Midbrain (tissue), 1 donor: ENCODE data around the gene RBM17.
"Not testable (repeated sequence)": the region's sequence is repeated elsewhere in the genome, so short reads cannot be mapped to it uniquely, and the experiment has no call there.

Source experiments
- DNase-seq: peaks from one replicate; lab custom pipeline; 2025; lab: John Stamatoyannopoulos, UW

The RBM17 gene

GRCh38 chr10:6080417-6080973 is 8.3 kb upstream of the RBM17 start:
- no peak for DNase-seq

GRCh38 chr10:6082496-6083395 is 6.1 kb upstream of the RBM17 start:
- no peak for DNase-seq

GRCh38 chr10:6083523-6084475 is 5.0 kb upstream of the RBM17 start:
- no peak for DNase-seq

GRCh38 chr10:6086375-6087233 is 2.2 kb upstream of the RBM17 start:
- DNase-seq: peak; percentile 92

- DNase-seq: no peak
Observed at GRCh38 chr10:6089334-6090219, 743 bp downstream of the RBM17 start.

DNA sequence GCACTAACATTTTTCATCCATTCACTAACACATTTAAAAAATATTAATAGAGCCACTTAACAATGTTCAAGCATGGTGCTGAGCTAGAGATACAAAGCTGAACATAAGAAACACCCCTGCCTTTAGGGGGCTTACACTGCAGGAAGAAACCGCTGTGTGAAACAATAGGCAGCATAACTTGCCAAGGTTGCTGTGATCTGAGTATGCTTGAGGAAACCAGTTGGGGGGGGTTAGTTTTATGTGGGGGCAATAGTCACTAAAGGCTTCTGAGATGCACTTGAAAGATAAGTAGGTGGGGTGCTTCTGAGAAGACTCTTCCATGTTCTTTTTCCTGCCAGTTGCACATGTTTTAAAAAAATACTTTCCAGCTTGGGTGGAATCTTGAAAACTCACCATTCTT is 2.8 kb downstream of the RBM17 start:
- DNase-seq: no peak

GRCh38 chr10:6092731-6093130 is 3.9 kb downstream of the RBM17 start:
- DNase-seq: no peak

- no peak for DNase-seq
Observed at GRCh38 chr10:6095810-6096570, 7.2 kb downstream of the RBM17 start.

DNA sequence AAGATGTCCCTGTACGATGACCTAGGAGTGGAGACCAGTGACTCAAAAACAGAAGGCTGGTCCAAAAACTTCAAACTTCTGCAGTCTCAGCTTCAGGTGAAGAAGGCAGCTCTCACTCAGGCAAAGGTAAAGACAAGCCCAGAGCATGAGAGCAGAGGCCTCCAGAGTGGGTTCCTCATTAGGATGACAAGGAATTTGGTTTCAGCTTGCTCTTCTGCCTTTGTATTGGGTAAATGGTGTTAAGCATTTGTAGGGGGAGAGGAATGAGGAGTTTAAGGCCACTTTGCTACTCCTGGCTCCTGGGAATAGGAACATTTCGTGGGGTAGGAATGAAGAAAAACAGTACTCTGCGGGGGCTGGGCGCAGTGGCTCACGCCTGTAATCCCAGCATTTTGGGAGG is 8.2 kb downstream of the RBM17 start:
- no peak for DNase-seq

DNA sequence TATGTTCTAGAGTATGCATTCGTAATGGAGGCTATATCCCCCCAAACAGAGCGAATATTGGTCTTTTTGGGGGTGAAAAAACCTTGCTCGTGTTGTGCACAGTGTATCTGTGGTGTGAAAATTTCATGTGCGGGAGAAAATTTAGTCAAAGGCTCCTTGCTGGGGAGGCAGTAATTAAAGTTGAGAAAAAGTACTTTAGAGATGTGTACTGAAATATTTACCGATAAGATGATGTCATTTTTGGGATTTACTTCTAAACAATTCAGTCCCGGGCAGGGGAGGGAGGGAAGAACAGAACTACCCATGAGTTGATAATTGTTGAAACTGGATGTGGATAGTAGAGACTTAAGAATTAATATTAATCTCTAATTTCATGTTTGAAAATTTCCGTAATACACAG is 9.3 kb downstream of the RBM17 start:
- no peak for DNase-seq

- no peak for DNase-seq
Observed at GRCh38 chr10:6100370-6100769, 11.5 kb downstream of the RBM17 start.

GRCh38 chr10:6101181-6101580 is 12.3 kb downstream of the RBM17 start:
- DNase-seq: no peak

GRCh38 chr10:6102128-6102527 is 13.3 kb downstream of the RBM17 start:
- no peak for DNase-seq

DNA sequence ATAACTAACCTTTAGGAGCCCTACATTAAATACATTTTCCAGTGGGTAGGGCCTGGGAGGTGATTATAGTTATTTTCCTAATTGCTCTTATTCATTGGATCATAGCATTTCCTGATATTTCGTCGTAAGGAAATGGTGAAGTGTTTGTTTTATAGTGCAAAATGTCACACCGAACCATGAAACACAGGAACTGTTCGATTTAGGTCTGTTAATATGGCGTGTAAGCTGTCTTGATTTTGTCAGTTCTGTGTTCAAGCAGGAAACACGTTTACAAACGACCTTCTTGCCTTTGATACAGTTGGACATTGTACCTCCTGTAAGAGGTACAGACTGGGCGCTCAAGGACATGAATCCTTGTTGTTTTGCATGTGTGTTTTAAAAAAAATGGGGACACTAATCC is 14.8 kb downstream of the RBM17 start:
- DNase-seq: no peak

GRCh38 chr10:6107616-6108015 is 18.8 kb downstream of the RBM17 start:
- not testable (repeated sequence) for DNase-seq

GRCh38 chr10:6108072-6108471 is 19.2 kb downstream of the RBM17 start:
- no peak for DNase-seq

DNA sequence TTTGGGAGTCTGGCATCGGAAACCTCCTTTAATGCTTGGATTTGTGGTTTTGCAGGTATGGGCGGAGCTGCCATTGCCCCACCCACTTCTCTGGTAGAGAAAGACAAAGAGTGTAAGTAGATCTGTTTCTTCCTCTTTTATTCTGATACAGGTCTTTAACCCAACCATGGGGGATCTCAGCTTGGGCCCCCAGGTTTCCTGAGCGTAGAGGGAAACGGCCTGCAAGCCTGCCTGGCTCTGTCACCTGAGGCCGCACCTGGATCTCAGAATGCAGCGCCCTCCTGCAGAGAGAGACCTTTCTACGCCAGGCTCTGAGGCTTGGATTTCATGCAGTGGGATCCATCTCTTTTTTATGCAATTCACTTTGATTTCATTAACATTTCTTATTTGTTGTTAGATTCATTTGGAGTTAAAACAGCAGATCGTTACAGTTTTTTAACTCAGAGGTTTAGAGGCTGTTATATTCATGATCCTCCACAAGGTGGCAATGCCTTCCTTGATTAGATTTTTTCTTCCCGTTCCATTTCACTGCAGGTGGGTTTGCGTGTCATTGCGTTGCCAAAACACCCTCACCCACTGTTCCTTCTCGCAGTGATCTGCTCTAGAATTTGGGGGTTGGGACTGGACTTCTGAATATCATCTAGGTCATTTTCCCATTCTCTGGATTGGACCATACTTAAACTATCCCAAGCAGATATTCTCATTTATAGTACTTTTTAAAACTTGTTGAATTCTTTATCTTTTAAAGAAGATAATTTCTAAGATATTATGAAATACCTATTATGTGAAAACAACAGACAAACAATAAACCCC is 20.0 kb downstream of the RBM17 start:
- peak; percentile 68 for DNase-seq

DNA sequence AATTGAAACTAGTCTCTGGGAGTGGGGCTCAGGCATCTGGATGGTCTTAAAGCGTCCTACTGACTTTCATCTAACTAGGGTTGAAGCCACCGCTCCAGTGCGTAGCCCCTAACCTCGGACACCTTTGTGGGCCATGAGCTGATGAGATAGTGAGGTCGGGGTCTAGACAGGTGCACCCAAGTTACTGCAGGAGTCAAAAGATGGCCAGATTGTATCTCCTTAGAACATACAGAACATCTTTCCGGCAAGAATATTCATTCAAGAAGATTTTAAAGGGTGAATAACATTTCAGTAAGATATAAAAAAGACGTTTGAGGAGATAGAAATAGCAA is 20.6 kb downstream of the RBM17 start:
- no peak for DNase-seq

DNA sequence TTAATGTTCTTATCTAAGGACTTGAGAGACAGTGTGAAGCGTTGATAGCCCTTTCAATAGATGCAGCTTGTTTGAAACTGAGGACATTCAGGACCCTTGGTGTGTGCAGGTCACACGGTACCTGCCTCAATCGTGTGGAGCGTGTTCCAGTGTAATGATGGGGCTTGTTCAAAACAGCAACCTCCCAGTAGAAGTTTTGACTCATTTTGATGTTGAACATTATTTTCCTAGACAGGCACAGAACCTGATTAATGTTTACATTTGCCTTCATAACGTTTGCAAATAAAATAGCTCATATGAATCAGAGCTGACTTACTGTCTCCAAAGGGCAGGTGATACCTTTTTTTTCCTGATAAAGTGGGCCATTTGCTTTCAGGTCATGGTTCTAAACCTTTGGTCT is 21.3 kb downstream of the RBM17 start:
- DNase-seq: no peak
